ENCODE results near the gene NFATC3. TPM values are rescaled to one million over a fixed set of nuclear protein-coding genes. Genes with fewer than 3 reads are reported as not detected.

Gene NFATC3
- polyA plus RNA-seq, 3 donors, result 14.3 to 21.8 (median 15.8) TPM

DNA sequence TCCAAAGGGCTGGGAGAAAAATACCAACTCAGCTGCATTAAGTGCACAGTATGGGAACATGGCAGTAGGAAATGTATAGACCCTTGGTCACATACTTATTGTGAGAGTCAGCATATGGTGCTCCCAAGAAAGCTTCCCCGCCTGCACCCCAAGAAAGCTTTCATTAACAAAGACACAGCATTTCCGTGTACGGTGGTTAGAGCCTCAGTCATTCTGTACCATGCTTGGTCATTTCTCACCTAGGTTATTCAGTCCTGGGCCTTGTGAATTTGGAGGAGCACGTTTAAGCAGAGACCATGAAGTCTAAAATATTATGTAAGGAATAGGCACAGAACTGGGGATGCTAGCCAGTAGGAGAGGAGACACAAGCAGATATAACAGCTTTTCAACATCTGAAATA is 94.7 kb downstream of the NFATC3 start:
- H3K27me3 ChIP-seq (ENCODE audit: control insufficient read depth in 2 of 2, insufficient read depth in 2 of 2, low read length in 2 of 2), result no peaks in the 10 kb centered on the region
- DNase-seq, result no peak
- Mint-ChIP-seq H3K27ac (no peak overlapping the region), H3K36me3 (peaks cover 71 to 96% of the 10 kb centered on the region in 2 donors), H3K4me3 (no peak overlapping the region), H3K9me3 (no peaks in the 10 kb centered on the region), H3K27me3 (ENCODE audit: low read depth in 3 of 3) (no peaks in the 10 kb centered on the region), H3K4me1 (no peaks in the 10 kb centered on the region)
- no peak overlapping the region for H3K27ac ChIP-seq (ENCODE audit: low read depth in 1 of 2, low read length in 2 of 2)
- no peaks in the 10 kb centered on the region for H3K9me3 ChIP-seq (replicated peaks in 1 of 2; ENCODE audit: control insufficient read depth in 1 of 2, insufficient read depth in 1 of 2, low read length in 2 of 2)
- H3K4me1 ChIP-seq (ENCODE audit: control insufficient read depth in 1 of 2, insufficient read depth in 2 of 2, low read length in 2 of 2), result no peaks in the 10 kb centered on the region
- H3K79me2 ChIP-seq (ENCODE audit: insufficient read depth, low read length), result no peaks in the 10 kb centered on the region
- H3K4me3 ChIP-seq (replicated peaks in 1 of 3; ENCODE audit: low read depth in 2 of 3, low read length in 3 of 3), result no peak overlapping the region
- no peaks in the 10 kb centered on the region for H4K20me1 ChIP-seq (ENCODE audit: insufficient read depth, low read length)
- no peak overlapping the region for H3K4me2 ChIP-seq (replicated peaks; ENCODE audit: extremely low read depth, low read length, poor library complexity, severe bottlenecking)
- peaks cover 67 to 88% of the 10 kb centered on the region in 2 donors for H3K36me3 ChIP-seq (replicated peaks in 1 of 2; ENCODE audit: control insufficient read depth in 1 of 2, insufficient read depth in 2 of 2, low read length in 2 of 2)
- intact Hi-C loops (cut with micrococcal nuclease), result no loop called here
- TF ChIP-seq, protein P1, sequence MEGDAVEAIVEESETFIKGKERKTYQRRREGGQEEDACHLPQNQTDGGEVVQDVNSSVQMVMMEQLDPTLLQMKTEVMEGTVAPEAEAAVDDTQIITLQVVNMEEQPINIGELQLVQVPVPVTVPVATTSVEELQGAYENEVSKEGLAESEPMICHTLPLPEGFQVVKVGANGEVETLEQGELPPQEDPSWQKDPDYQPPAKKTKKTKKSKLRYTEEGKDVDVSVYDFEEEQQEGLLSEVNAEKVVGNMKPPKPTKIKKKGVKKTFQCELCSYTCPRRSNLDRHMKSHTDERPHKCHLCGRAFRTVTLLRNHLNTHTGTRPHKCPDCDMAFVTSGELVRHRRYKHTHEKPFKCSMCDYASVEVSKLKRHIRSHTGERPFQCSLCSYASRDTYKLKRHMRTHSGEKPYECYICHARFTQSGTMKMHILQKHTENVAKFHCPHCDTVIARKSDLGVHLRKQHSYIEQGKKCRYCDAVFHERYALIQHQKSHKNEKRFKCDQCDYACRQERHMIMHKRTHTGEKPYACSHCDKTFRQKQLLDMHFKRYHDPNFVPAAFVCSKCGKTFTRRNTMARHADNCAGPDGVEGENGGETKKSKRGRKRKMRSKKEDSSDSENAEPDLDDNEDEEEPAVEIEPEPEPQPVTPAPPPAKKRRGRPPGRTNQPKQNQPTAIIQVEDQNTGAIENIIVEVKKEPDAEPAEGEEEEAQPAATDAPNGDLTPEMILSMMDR (IDR thresholded peaks at IDR 0.05), result no peak
- no peak overlapping the region for H2AFZ ChIP-seq (ENCODE audit: insufficient read depth, low read depth, low read length, poor library complexity, severe bottlenecking)
- WGBS (ENCODE audit: insufficient coverage), result 100% methylated on average over 1 of the region's 4 CpGs
- H3K9ac ChIP-seq (ENCODE audit: insufficient read depth, low read length, poor library complexity, severe bottlenecking), result no peak overlapping the region

DNA sequence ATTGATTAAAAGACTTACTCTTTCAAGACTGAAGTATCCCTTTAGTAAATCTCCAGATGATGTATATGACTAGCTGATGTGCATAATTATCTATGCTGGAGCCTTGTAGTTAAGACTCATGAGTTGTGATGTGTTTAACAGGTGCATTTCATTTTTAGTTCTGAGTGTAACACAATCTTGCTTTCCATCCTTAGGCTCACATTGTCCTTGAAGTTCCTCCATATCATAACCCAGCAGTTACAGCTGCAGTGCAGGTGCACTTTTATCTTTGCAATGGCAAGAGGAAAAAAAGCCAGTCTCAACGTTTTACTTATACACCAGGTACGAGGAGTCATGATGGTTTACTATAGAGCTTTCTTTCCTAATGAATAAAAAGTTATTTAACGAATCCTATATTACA is 97.9 kb downstream of the NFATC3 start:
- WGBS (ENCODE audit: insufficient coverage), result no CpG with 5 or more reads among the region's 3 CpGs
- Histone ChIP-seq H3K79me2 (ENCODE audit: insufficient read depth, low read length) (no peaks in the 10 kb centered on the region), H3K9ac (ENCODE audit: insufficient read depth, low read length, poor library complexity, severe bottlenecking) (no peak overlapping the region), H4K20me1 (ENCODE audit: insufficient read depth, low read length) (peaks cover 8% of the 10 kb centered on the region), H3K36me3 (replicated peaks in 1 of 2; ENCODE audit: control insufficient read depth in 1 of 2, insufficient read depth in 2 of 2, low read length in 2 of 2) (peaks cover 65 to 92% of the 10 kb centered on the region in 2 donors), H2AFZ (ENCODE audit: insufficient read depth, low read depth, low read length, poor library complexity, severe bottlenecking) (no peak overlapping the region), H3K27me3 (ENCODE audit: control insufficient read depth in 2 of 2, insufficient read depth in 2 of 2, low read length in 2 of 2) (no peaks in the 10 kb centered on the region), H3K27ac (ENCODE audit: low read depth in 1 of 2, low read length in 2 of 2) (no peak overlapping the region), H3K4me1 (ENCODE audit: control insufficient read depth in 1 of 2, insufficient read depth in 2 of 2, low read length in 2 of 2) (no peaks in the 10 kb centered on the region), H3K9me3 (replicated peaks in 1 of 2; ENCODE audit: control insufficient read depth in 1 of 2, insufficient read depth in 1 of 2, low read length in 2 of 2) (no peaks in the 10 kb centered on the region), H3K4me3 (replicated peaks in 1 of 3; ENCODE audit: low read depth in 2 of 3, low read length in 3 of 3) (no peak overlapping the region), H3K4me2 (replicated peaks; ENCODE audit: extremely low read depth, low read length, poor library complexity, severe bottlenecking) (no peak overlapping the region)
- Mint-ChIP-seq H3K4me1 (no peaks in the 10 kb centered on the region), H3K27ac (no peak overlapping the region), H3K4me3 (no peak overlapping the region), H3K36me3 (peaks cover 62 to 96% of the 10 kb centered on the region in 2 donors), H3K27me3 (ENCODE audit: low read depth in 3 of 3) (no peaks in the 10 kb centered on the region), H3K9me3 (peaks cover 0 to 4% (median 2%) of the 10 kb centered on the region in 7 donors)
- TF ChIP-seq, protein P1 (IDR thresholded peaks at IDR 0.05), result no peak
- no peak for DNase-seq
- intact Hi-C loops (cut with micrococcal nuclease), result no loop called here

Measured in CD14-positive monocyte (primary cell).